ENCODE results near the gene CMKLR1.

The CMKLR1 gene

GRCh38 chr12:108257610-108258106 lies 81.5 kb downstream of the CMKLR1 start:
- DNase-seq = no peak

GRCh38 chr12:108257004-108257403 lies 82.1 kb downstream of the CMKLR1 start:
- DNase-seq = no peak

- no peak for DNase-seq
Measured at GRCh38 chr12:108255252-108255602, 83.9 kb downstream of the CMKLR1 start.

- DNase-seq = no peak
Measured at GRCh38 chr12:108254517-108255251, 84.4 kb downstream of the CMKLR1 start.

- DNase-seq = no peak
Measured at GRCh38 chr12:108254030-108254429, 85.1 kb downstream of the CMKLR1 start.

GRCh38 chr12:108253540-108253939 lies 85.6 kb downstream of the CMKLR1 start:
- DNase-seq = no peak

GRCh38 chr12:108252523-108252922 lies 86.6 kb downstream of the CMKLR1 start:
- DNase-seq = no peak

GRCh38 chr12:108248011-108248410 lies 91.1 kb downstream of the CMKLR1 start:
- no peak for DNase-seq

GRCh38 chr12:108247130-108247529 lies 92.0 kb downstream of the CMKLR1 start:
- no peak for DNase-seq

GRCh38 chr12:108241986-108242703 lies 97.0 kb downstream of the CMKLR1 start:
- DNase-seq = no peak

GRCh38 chr12:108240928-108241327 lies 98.2 kb downstream of the CMKLR1 start:
- DNase-seq = no peak

GRCh38 chr12:108240027-108240785 lies 98.9 kb downstream of the CMKLR1 start:
- no peak for DNase-seq

- no peak for DNase-seq
Measured at GRCh38 chr12:108239378-108239777, 99.7 kb downstream of the CMKLR1 start.

- no peak for DNase-seq
Measured at GRCh38 chr12:108238474-108238873, 100.6 kb downstream of the CMKLR1 start.
